Activated CD4-positive, CD25-positive, alpha-beta regulatory T cell treated with anti-CD3 and anti-CD28 coated beads, Interleukin-2, amount 50 U/mL, for 24 hours (primary cell): Measurements from ENCODE around the gene RASAL1.
"Not testable (repeated sequence)": the region's sequence is repeated elsewhere in the genome, so short reads cannot be mapped to it uniquely, and the experiment has no call there.

Experiments used
- ATAC-seq, 2 donors: fragments of 150-1000 bp; cut with Tn5 transposase; one replicate each; pipeline ENCODE4 v1.10.0; 2021; ENCODE audit warnings: mild to moderate bottlenecking in 1 of 2, moderate library complexity in 1 of 2

Gene RASAL1

GRCh38 chr12:113138826-113139225 lies 3.3 kb upstream of the RASAL1 start:
- ATAC-seq: no peak

- ATAC-seq: no peak
Measured at GRCh38 chr12:113137861-113138783, 2.6 kb upstream of the RASAL1 start.

GRCh38 chr12:113136990-113137511 lies 1.5 kb upstream of the RASAL1 start:
- no peak for ATAC-seq

GRCh38 chr12:113136128-113136989 lies 798 bp upstream of the RASAL1 start:
- peak; percentile 58 to 65 for ATAC-seq

- ATAC-seq: no peak
Measured at GRCh38 chr12:113134521-113134951, 1.0 kb downstream of the RASAL1 start.

- no peak for ATAC-seq
Measured at GRCh38 chr12:113134071-113134470, 1.5 kb downstream of the RASAL1 start.

- no peak for ATAC-seq
Measured at GRCh38 chr12:113133666-113134065, 1.9 kb downstream of the RASAL1 start.

GRCh38 chr12:113133036-113133435 lies 2.5 kb downstream of the RASAL1 start:
- ATAC-seq: no peak

- no peak for ATAC-seq
Measured at GRCh38 chr12:113131556-113131955, 4.0 kb downstream of the RASAL1 start.

GRCh38 chr12:113130457-113131135 lies 5.0 kb downstream of the RASAL1 start:
- peak in 1 of 2 donors; percentile 39 for ATAC-seq

- ATAC-seq: no peak
Measured at GRCh38 chr12:113129664-113130456, 5.7 kb downstream of the RASAL1 start.

- no peak for ATAC-seq
Measured at GRCh38 chr12:113128802-113129663, 6.5 kb downstream of the RASAL1 start.

GRCh38 chr12:113127791-113128199 lies 7.8 kb downstream of the RASAL1 start:
- ATAC-seq: no peak

- no peak for ATAC-seq
Measured at GRCh38 chr12:113120670-113121370, 14.7 kb downstream of the RASAL1 start.

- no peak for ATAC-seq
Measured at GRCh38 chr12:113119980-113120669, 15.4 kb downstream of the RASAL1 start.

GRCh38 chr12:113118142-113118541 lies 17.4 kb downstream of the RASAL1 start:
- ATAC-seq: no peak

- ATAC-seq: not testable (repeated sequence)
Measured at GRCh38 chr12:113117684-113118083, 17.9 kb downstream of the RASAL1 start.

- no peak for ATAC-seq
Measured at GRCh38 chr12:113116875-113117274, 18.7 kb downstream of the RASAL1 start.

- ATAC-seq: no peak
Measured at GRCh38 chr12:113115455-113116126, 20.0 kb downstream of the RASAL1 start.
